ENCODE results near the gene ZMYND10. TPM values are rescaled to one million over a fixed set of nuclear protein-coding genes. Genes with fewer than 3 reads are reported as not detected.

Gene ZMYND10
- total RNA-seq, 2 experiments from 2014 or later: 5.0 to 5.1 TPM

DNA sequence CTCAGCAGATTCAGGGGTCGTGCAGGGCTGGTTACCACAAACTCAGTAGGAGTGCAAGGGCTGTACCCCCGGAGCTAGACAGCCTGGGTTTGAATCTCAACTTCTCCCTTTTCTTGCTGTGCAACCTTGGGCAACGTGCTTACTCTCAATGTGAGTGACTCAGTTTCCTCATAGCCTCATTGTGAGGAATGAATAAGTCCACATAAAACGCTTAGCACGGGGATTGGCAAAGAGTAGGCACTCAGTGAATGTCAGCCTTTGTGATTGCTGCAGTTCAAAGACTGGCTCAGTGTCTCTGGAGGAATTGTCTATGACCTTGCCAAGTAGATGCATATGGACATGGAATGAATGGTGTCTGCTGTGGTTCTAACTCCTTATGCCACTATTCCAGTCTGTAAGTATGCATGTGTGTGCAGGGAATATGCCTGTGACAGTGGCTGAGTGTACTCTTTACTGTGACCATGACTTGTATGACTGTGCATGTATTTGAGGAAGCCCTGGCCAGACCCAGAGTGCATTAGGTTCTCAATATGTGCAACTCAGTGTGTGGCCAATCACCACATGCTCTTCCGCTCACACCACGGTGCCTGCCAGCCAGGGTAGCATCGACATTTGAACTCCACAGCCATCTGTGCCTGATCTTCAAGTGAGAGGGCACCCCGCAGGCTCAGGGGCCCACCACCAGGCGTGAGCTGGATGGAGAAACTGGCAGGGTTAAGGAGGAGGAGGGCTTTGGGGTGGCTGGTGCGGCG is 45.4 kb downstream of the ZMYND10 start:
- Mint-ChIP-seq H3K36me3 (ENCODE audit: low read depth) (peaks cover 2% of the 10 kb centered on the region), H3K4me1 (ENCODE audit: low read depth) (peaks cover 32% of the 10 kb centered on the region), H3K27me3 (ENCODE audit: low read depth) (no peaks in the 10 kb centered on the region), H3K4me3 (peak overlapping the region; percentile 97), H3K9me3 (ENCODE audit: insufficient read depth) (no peaks in the 10 kb centered on the region), H3K27ac (peak overlapping the region; percentile 99)
- CTCF ChIA-PET: interaction anchor here (0.9 to 10.1 kb wide), 11 partner anchors 13 to 242 kb away, joined by 3 to 113 read pairs (median 6); partner anchors contain the start of genes HYAL2 and RASSF1
- POLR2A ChIA-PET: interaction anchor here (0.7 to 3.5 kb wide), 12 partner anchors 12 to 306 kb away, joined by 3 to 27 read pairs (median 4); partner anchors contain the start of genes GNAI2 and RASSF1
- DNase-seq (no peak), ATAC-seq (no peak)

DNA sequence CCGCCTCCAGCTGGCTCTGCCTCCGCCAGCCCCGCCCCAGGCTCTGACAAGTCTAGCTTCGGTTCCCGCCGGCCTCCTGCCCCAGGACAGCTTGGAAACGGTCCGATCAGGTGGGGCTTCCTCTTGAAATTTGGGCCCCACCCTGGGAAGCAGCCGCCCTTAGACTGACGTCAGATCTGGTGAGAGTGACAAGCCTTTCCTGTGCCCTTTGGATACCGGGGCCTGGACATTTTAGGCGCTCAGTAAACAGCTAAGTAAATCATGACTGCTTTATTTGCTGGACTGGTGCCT is 45.9 kb downstream of the ZMYND10 start:
- ChIA-PET POLR2A (interaction anchor here (0.7 to 3.5 kb wide), 13 partner anchors 11 to 307 kb away, joined by 3 to 27 read pairs (median 4); partner anchors contain the start of genes CYB561D2, GNAI2, NPRL2 and RASSF1), CTCF (interaction anchor here (0.9 to 10.1 kb wide), 12 partner anchors 14 to 243 kb away, joined by 3 to 113 read pairs (median 6); partner anchors contain the start of genes HYAL2 and RASSF1)

DNA sequence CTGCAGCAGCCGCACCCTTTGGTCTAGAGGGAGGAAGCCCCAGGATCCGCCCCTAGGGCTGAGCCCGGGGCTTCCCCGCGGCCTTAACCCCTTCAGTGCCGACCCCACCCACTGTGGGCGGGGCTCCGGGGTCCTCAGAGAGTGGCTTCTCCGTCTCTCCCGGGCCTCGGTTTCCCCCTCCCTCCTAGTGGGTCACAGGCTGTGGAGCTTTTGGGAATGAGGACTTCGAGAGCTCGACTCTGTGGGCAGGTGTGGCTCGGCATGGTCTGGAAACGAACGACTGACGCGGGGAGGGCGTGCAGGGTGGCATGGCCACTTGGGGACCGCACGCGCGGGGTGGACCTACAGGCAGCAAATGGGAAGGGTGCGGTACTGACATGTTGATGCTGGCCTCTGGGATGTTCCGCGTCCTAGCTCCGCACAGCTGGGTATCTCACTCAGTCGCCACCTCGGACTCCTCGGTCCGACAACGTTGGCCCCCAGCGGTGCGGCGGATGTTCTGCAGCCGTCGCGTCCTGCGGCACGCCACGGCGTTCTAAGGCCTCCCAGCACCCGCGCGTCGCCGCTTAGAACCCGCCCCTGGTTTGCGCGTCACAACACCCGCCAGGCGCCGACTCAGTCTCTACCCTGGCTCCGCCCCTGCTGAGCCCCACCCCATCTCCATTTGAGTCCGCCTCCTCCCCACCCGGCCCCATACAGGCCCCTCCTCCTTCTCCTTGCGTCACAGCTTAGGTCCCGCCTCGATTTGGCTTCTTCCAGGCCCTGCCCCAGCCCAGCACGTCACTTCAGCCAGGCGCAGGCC is 46.5 kb downstream of the ZMYND10 start, which contains the start of the genes HYAL3 and NAA80:
Gene HYAL3, minus strand, starts transcription at position 570 of the 802 bp plus-strand sequence. CDS start 3,803 bp downstream, outside the sequence.
Gene NAA80, minus strand, starts transcription at position 570 of the 802 bp plus-strand sequence. CDS start 1,942 bp downstream, outside the sequence.
- ATAC-seq (peak; percentile 87), DNase-seq (peak; percentile 100)
- ChIA-PET POLR2A (interaction anchor here (0.7 to 3.5 kb wide), 15 partner anchors 11 to 359 kb away, joined by 3 to 27 read pairs (median 4); partner anchors contain the start of genes CYB561D2, GNAI2, NPRL2 and RASSF1), CTCF (interaction anchor here (0.9 to 10.1 kb wide), 13 partner anchors 14 to 243 kb away, joined by 3 to 113 read pairs (median 6); partner anchors contain the start of genes HYAL2, RASSF1 and TUSC2)
- Mint-ChIP-seq H3K9me3 (ENCODE audit: insufficient read depth) (no peaks in the 10 kb centered on the region), H3K4me1 (ENCODE audit: low read depth) (peaks cover 32% of the 10 kb centered on the region), H3K4me3 (peak within 1 kb of the TSS; percentile 97), H3K27ac (peak within 1 kb of the TSS; percentile 99), H3K27me3 (ENCODE audit: low read depth) (no peaks in the 10 kb centered on the region), H3K36me3 (ENCODE audit: low read depth) (peaks cover 2% of the 10 kb centered on the region)

More for the DNA sequence above, 45.9 kb downstream of the ZMYND10 start:
- no peaks in the 10 kb centered on the region for H3K27me3 Mint-ChIP-seq (ENCODE audit: low read depth)
- H3K4me1 Mint-ChIP-seq (ENCODE audit: low read depth): peaks cover 32% of the 10 kb centered on the region
- no peaks in the 10 kb centered on the region for H3K9me3 Mint-ChIP-seq (ENCODE audit: insufficient read depth)
- ATAC-seq (no peak), DNase-seq (no peak)
- peak overlapping the region; percentile 99 for H3K27ac Mint-ChIP-seq
- H3K4me3 Mint-ChIP-seq: peak overlapping the region; percentile 97
- H3K36me3 Mint-ChIP-seq (ENCODE audit: low read depth): peaks cover 2% of the 10 kb centered on the region

- H3K36me3 Mint-ChIP-seq (ENCODE audit: low read depth): peaks cover 2% of the 10 kb centered on the region
- peaks cover 34% of the 10 kb centered on the region for H3K4me1 Mint-ChIP-seq (ENCODE audit: low read depth)
- H3K9me3 Mint-ChIP-seq (ENCODE audit: insufficient read depth): no peaks in the 10 kb centered on the region
- H3K27ac Mint-ChIP-seq: peak overlapping the region; percentile 99
- peak overlapping the region; percentile 97 for H3K4me3 Mint-ChIP-seq
- H3K27me3 Mint-ChIP-seq (ENCODE audit: low read depth): no peaks in the 10 kb centered on the region
- DNase-seq (no peak), ATAC-seq (no peak)
- ChIA-PET POLR2A (interaction anchor here (0.5 to 3.5 kb wide), 11 partner anchors 10 to 358 kb away, joined by 3 to 27 read pairs (median 4); partner anchors contain the start of genes CYB561D2, NPRL2, RASSF1 and RBM6), CTCF (interaction anchor here (0.7 to 10.1 kb wide), 12 partner anchors 23 to 71 kb away, joined by 3 to 113 read pairs (median 6); partner anchors contain the start of genes CYB561D2, HYAL2, NPRL2 and RASSF1)
These were observed 47.4 kb downstream of the ZMYND10 start for GRCh38 chr3:50297896-50298725.

GRCh38 chr3:50297384-50297775 is 48.2 kb downstream of the ZMYND10 start:
- Mint-ChIP-seq H3K27ac (peak overlapping the region; percentile 99), H3K4me1 (ENCODE audit: low read depth) (peaks cover 41% of the 10 kb centered on the region), H3K27me3 (ENCODE audit: low read depth) (no peaks in the 10 kb centered on the region), H3K4me3 (peak overlapping the region; percentile 97), H3K36me3 (ENCODE audit: low read depth) (peaks cover 2% of the 10 kb centered on the region), H3K9me3 (ENCODE audit: insufficient read depth) (no peaks in the 10 kb centered on the region)
- CTCF ChIA-PET: interaction anchor here (1.2 to 1.4 kb wide), 2 partner anchors 23 to 25 kb away, joined by 3 read pairs; no protein-coding TSS in a partner anchor
- POLR2A ChIA-PET: interaction anchor here (0.5 to 3.5 kb wide), 2 partner anchors 18 to 40 kb away, joined by 4 to 27 read pairs; no protein-coding TSS in a partner anchor
- no peak for ATAC-seq
- no peak for DNase-seq

- Mint-ChIP-seq H3K27me3 (ENCODE audit: low read depth) (no peaks in the 10 kb centered on the region), H3K27ac (peak overlapping the region; percentile 99), H3K4me3 (no peak overlapping the region), H3K36me3 (ENCODE audit: low read depth) (peaks cover 2% of the 10 kb centered on the region), H3K4me1 (ENCODE audit: low read depth) (peaks cover 42% of the 10 kb centered on the region), H3K9me3 (ENCODE audit: insufficient read depth) (no peaks in the 10 kb centered on the region)
- no peak for ATAC-seq
- CTCF ChIA-PET: interaction anchor here (1.4 kb wide), 1 partner anchor 25 kb away, joined by 3 read pairs; no protein-coding TSS in a partner anchor
- POLR2A ChIA-PET: interaction anchor here (3.5 kb wide), 1 partner anchor 40 kb away, joined by 27 read pairs; no protein-coding TSS in a partner anchor
- DNase-seq: no peak
These were observed 48.7 kb downstream of the ZMYND10 start for GRCh38 chr3:50296721-50297383.

DNA sequence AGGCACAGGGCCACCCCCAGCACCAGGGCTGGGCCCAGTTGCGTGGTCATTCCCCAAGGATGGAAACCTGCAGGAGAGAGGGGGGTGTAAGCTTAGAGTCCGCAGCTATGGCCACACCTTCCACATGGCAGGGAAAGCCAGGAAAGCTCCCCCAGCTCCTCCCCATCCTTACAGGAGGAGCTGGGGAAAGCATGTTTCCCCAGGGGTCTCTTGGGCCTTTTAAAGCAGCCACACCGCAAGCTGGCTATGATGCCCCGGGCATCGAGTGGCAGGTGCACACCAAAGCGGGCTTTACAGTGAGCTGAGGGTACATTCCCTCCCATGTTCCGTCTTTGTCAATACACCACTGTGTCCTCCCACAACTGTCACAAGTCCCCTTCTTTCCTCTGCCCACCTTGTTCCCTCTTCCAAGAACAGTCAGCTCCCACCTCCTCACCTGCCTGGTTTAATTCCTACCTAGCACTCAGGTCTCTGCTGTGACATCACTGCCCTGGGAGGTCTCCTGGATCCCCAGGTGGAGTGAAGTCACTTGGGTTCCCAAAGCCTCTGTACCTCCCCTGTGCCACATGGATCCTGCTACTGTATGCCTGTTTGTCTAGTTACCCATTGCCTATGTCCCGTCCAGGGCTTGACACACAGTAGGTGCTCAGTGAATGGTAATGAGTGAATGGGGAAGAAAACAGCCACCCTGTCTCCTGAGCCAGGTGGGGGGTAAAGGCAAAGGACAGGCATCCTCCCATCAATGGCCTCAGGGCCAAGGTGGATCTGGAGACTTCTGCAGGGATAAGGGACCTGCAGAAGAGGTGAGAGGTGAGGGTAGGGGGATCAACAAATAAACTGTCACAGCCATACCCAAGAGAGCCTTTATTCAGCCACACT is 49.7 kb downstream of the ZMYND10 start:
- Mint-ChIP-seq H3K36me3 (ENCODE audit: low read depth) (peaks cover 7% of the 10 kb centered on the region), H3K4me3 (no peak overlapping the region), H3K27me3 (ENCODE audit: low read depth) (no peaks in the 10 kb centered on the region), H3K27ac (peak overlapping the region; percentile 1), H3K9me3 (ENCODE audit: insufficient read depth) (no peaks in the 10 kb centered on the region), H3K4me1 (ENCODE audit: low read depth) (peaks cover 45% of the 10 kb centered on the region)
- DNase-seq (no peak), ATAC-seq (no peak)
- ChIA-PET CTCF (interaction anchor here (1.3 kb wide), 1 partner anchor 21 kb away, joined by 3 read pairs; no protein-coding TSS in a partner anchor), POLR2A (no interaction called here)

DNA sequence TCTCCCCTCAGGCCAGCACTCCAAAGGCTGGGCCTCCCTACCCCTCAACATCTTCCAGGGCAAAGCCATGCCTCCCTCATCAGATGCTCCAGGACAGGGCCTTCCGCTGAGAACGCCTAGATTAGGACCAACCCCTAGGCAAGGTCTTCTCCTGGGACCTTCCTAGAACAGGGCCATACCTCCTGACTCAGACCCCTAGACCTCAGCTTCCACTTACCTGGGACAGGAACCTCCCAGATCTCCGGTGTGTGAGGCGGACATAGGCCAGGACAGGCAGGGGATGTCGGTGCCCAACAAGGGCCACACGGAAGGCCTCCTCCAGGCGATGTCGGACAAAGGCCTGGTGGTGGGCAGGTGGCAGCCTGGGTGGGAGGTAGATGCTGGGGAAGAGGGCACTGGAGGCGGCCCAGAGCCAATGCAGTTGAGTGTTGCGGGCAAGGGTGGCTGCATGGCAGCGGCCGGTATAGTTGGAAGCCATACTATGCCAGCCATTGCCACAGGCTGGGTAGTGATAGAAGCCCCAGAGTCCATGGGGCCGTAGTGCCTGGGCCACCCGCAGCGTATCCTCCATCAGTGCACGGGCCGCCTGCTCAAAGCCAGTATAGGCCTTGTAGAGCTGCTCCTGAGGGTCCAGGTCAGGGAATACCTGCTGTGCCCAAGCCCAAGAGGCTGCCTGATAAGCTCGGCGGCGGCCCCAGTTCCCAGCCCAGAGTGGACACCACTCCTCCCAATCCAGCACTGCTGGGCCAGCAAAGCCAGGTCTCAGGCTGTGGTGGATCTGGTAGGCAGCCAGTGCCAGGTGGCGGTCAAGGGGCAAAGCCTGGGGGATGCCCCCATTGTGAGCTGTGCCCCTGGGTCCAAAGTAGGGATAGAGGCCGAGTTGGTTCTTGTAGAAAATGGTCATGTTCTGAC is 50.8 kb downstream of the ZMYND10 start:
- POLR2A ChIA-PET: no interaction called here
- H3K4me3 Mint-ChIP-seq: no peak overlapping the region
- no peak for ATAC-seq
- H3K9me3 Mint-ChIP-seq (ENCODE audit: insufficient read depth): no peaks in the 10 kb centered on the region
- no peaks in the 10 kb centered on the region for H3K27me3 Mint-ChIP-seq (ENCODE audit: low read depth)
- DNase-seq: no peak
- peaks cover 7% of the 10 kb centered on the region for H3K36me3 Mint-ChIP-seq (ENCODE audit: low read depth)
- H3K27ac Mint-ChIP-seq: peak overlapping the region; percentile 34
- peaks cover 40% of the 10 kb centered on the region for H3K4me1 Mint-ChIP-seq (ENCODE audit: low read depth)
- CTCF ChIA-PET: interaction anchor here (1.1 to 1.3 kb wide), 3 partner anchors 20 to 35 kb away, joined by 3 to 4 read pairs (median 3); no protein-coding TSS in a partner anchor

DNA sequence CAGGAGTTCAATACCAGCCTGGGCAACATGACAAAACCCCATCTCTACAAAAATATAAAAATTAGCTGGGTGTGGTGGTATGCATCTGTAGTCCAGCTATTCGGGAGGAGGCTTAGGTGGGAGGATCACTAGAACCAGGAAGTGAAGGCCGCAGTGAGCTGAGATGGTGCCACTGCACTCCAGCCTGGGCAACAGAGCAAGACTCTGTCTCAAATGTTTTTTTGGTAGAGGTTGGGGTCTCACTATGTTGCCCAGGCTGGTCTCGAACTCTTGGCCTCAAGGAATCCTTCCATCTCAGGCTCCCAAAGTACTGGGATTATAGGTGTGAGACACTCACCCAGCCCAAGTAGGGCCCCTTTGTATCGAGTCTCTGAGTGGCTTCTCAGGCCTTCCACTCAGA is 51.4 kb downstream of the ZMYND10 start:
- no peaks in the 10 kb centered on the region for H3K9me3 Mint-ChIP-seq (ENCODE audit: insufficient read depth)
- ChIA-PET POLR2A (interaction anchor here (0.6 to 0.9 kb wide), 2 partner anchors 26 to 46 kb away, joined by 4 to 5 read pairs; partner anchors contain the start of gene RASSF1), CTCF (interaction anchor here (1.1 kb wide), 2 partner anchors 30 to 34 kb away, joined by 3 to 4 read pairs; no protein-coding TSS in a partner anchor)
- H3K4me3 Mint-ChIP-seq: no peak overlapping the region
- peaks cover 38% of the 10 kb centered on the region for H3K4me1 Mint-ChIP-seq (ENCODE audit: low read depth)
- H3K27me3 Mint-ChIP-seq (ENCODE audit: low read depth): no peaks in the 10 kb centered on the region
- peak overlapping the region; percentile 94 for H3K27ac Mint-ChIP-seq
- ATAC-seq (no peak), DNase-seq (no peak)
- peaks cover 7% of the 10 kb centered on the region for H3K36me3 Mint-ChIP-seq (ENCODE audit: low read depth)

Data from activated CD8-positive, alpha-beta T cell treated with anti-CD3 and anti-CD28 coated beads, Interleukin-2, amount 10 ng/mL, durations not matched to agents 7 days and 5 days (primary cell).